ENCODE data around the gene CCNY. TPM values are rescaled to one million over a fixed set of nuclear protein-coding genes. Genes with fewer than 3 reads are reported as not detected.
A peak's percentile ranks its signal among the peaks of the same experiment; 100 is the strongest.

Gene CCNY
- total and polyA plus RNA-seq, 2 of the 13 experiments (the other 11 are each of a cell fraction or from before 2014, with no cell fraction given) = 48.2 to 54.7 TPM

GRCh38 chr10:35396560-35397434 lies 60.5 kb downstream of the CCNY start (continued):
- TF ChIP-seq ONECUT2 (CRISPR knock-in tag; IDR thresholded peaks at IDR 0.05) = 0 out of 2 replicates have a peak, but pooled peaks have one; percentile 30
- TF ChIP-seq ZNF597 (CRISPR knock-in tag; IDR thresholded peaks at IDR 0.05) = no peak
- TF ChIP-seq LBX2 (CRISPR knock-in tag; IDR thresholded peaks at IDR 0.05; ENCODE audit: borderline replicate concordance) = no peak
- TF ChIP-seq HMGXB4 (CRISPR knock-in tag; IDR thresholded peaks at IDR 0.05; ENCODE audit: borderline replicate concordance in 1 of 2, low read depth in 1 of 2) = no peak
- no peak for TF ChIP-seq ZNF230 (CRISPR knock-in tag; IDR thresholded peaks at IDR 0.05)
- no peak for TF ChIP-seq CCDC6 (CRISPR knock-in tag; IDR thresholded peaks at IDR 0.05)
- no peak for TF ChIP-seq ZNF800 (CRISPR knock-in tag; IDR thresholded peaks at IDR 0.05)
- TF ChIP-seq ZNF784 (CRISPR knock-in tag; IDR thresholded peaks at IDR 0.05; ENCODE audit: borderline replicate concordance) = no peak
- TF ChIP-seq ZNF17 (CRISPR knock-in tag; IDR thresholded peaks at IDR 0.05) = no peak
- no peak for TF ChIP-seq BRCA1 (CRISPR knock-in tag; IDR thresholded peaks at IDR 0.05)
- no peak for TF ChIP-seq ZBTB42 (CRISPR knock-in tag; IDR thresholded peaks at IDR 0.05)
- TF ChIP-seq KDM2A (CRISPR knock-in tag; IDR thresholded peaks at IDR 0.05; ENCODE audit: borderline replicate concordance, low read depth) = no peak
- TF ChIP-seq RXRA (CRISPR knock-in tag; IDR thresholded peaks at IDR 0.05) = no peak
- no peak for TF ChIP-seq ZNF850 (CRISPR knock-in tag; conservative IDR thresholded peaks at IDR 0.05)
- TF ChIP-seq FOXP1 (IDR thresholded peaks at IDR 0.05) = no peak
- 0 out of 2 replicates have a peak, but pooled peaks have one; percentile 15 for TF ChIP-seq FOXP1 (CRISPR knock-in tag; IDR thresholded peaks at IDR 0.05)
- TF ChIP-seq SOX6 (IDR thresholded peaks at IDR 0.05) = no peak
- TF ChIP-seq SOX6 (CRISPR knock-in tag; IDR thresholded peaks at IDR 0.05) = peak; percentile 71
- TF ChIP-seq FOXK2 (IDR thresholded peaks at IDR 0.05) = no peak
- TF ChIP-seq ZUFSP (CRISPR knock-in tag; IDR thresholded peaks at IDR 0.05; ENCODE audit: borderline replicate concordance) = no peak
- no peak for TF ChIP-seq MZF1 (CRISPR knock-in tag; IDR thresholded peaks at IDR 0.05; ENCODE audit: borderline replicate concordance)
- no peak for TF ChIP-seq ZNF709 (CRISPR knock-in tag; IDR thresholded peaks at IDR 0.05)
- peak; percentile 78 for TF ChIP-seq BCL6 (CRISPR knock-in tag; IDR thresholded peaks at IDR 0.05)

Data from HepG2 (cell line).